ENCODE measurements around the gene APOL1. TPM values are rescaled to one million over a fixed set of nuclear protein-coding genes. Genes with fewer than 3 reads are reported as not detected.

Gene APOL1
- total and polyA plus RNA-seq, 3 donors from 2014 or later = 5.0 to 24.4 (median 9.4) TPM

- DNase-seq = no peak
- 86 to 96% methylated on average over 16 to 17 of the region's 17 CpGs for WGBS, 2 donors
Measured at GRCh38 chr22:36292823-36293530, 40.0 kb downstream of the APOL1 start.

GRCh38 chr22:36293606-36294292 is 40.8 kb downstream of the APOL1 start:
- TF ChIP-seq POLR2A (IDR thresholded peaks at IDR 0.05) (no peak), CTCF (IDR thresholded peaks at IDR 0.05) (no peak)
- Histone ChIP-seq H3K36me3 (ENCODE audit: low read depth, missing control alignments) (no peaks in the 10 kb centered on the region), H3K27me3 (no peaks in the 10 kb centered on the region), H3K4me3 (no peak overlapping the region), H3K9me3 (no peaks in the 10 kb centered on the region), H3K27ac (no peak overlapping the region), H3K4me1 (no peaks in the 10 kb centered on the region)
- intact Hi-C loops (cut with DNase I; ENCODE audit: low total_unique reads) = no loop called here
- 92 to 94% methylated on average over 23 to 26 of the region's 26 CpGs for WGBS, 2 donors
- no peak for DNase-seq

More at GRCh38 chr22:36292823-36293530, 40.0 kb downstream of the APOL1 start:
- TF ChIP-seq POLR2A (IDR thresholded peaks at IDR 0.05) (no peak), CTCF (IDR thresholded peaks at IDR 0.05) (no peak)
- no peak overlapping the region for H3K4me3 ChIP-seq
- no peaks in the 10 kb centered on the region for H3K9me3 ChIP-seq
- H3K27me3 ChIP-seq = no peaks in the 10 kb centered on the region
- H3K4me1 ChIP-seq = no peaks in the 10 kb centered on the region
- H3K27ac ChIP-seq = no peak overlapping the region
- H3K36me3 ChIP-seq (ENCODE audit: low read depth, missing control alignments) = no peaks in the 10 kb centered on the region
- intact Hi-C loops (cut with DNase I; ENCODE audit: low total_unique reads) = no loop called here

- Histone ChIP-seq H3K27me3 (no peaks in the 10 kb centered on the region), H3K27ac (no peak overlapping the region), H3K36me3 (ENCODE audit: low read depth, missing control alignments) (no peaks in the 10 kb centered on the region), H3K4me1 (no peaks in the 10 kb centered on the region), H3K4me3 (no peak overlapping the region), H3K9me3 (no peaks in the 10 kb centered on the region)
- no peak for DNase-seq
- intact Hi-C loops (cut with DNase I; ENCODE audit: low total_unique reads) = no loop called here
- 89 to 90% methylated on average over 7 of the region's 7 CpGs for WGBS, 2 donors
- no peak for TF ChIP-seq POLR2A (IDR thresholded peaks at IDR 0.05)
- TF ChIP-seq CTCF (IDR thresholded peaks at IDR 0.05) = no peak
Measured at GRCh38 chr22:36294293-36294620, 41.3 kb downstream of the APOL1 start.

DNA sequence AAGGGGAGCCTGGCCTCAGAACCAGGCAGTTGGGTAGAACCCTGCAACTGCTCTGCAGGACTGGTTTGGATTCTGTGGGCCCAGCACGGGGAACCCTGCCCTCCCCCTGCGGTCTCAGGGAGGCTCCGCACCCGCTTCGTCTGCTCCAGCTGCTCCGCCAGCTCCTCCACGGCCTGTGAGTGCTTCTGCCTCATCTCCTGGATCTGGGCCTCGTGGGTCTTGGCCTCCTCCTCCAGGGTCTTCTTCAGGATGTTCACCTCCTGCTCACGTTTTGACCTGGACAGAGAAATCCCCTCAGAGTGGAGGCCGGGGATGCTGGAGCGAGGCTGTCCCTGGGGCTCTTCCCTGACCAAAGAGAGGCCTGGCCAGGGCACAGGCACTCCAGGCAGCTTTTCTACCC is 41.9 kb downstream of the APOL1 start:
- H3K4me3 ChIP-seq = no peak overlapping the region
- H3K27ac ChIP-seq = no peak overlapping the region
- no peak for DNase-seq
- H3K4me1 ChIP-seq = no peaks in the 10 kb centered on the region
- H3K9me3 ChIP-seq = no peaks in the 10 kb centered on the region
- intact Hi-C loops (cut with DNase I; ENCODE audit: low total_unique reads) = no loop called here
- H3K27me3 ChIP-seq = no peaks in the 10 kb centered on the region
- 88 to 95% methylated on average over 11 of the region's 11 CpGs for WGBS, 2 donors
- no peaks in the 10 kb centered on the region for H3K36me3 ChIP-seq (ENCODE audit: low read depth, missing control alignments)
- TF ChIP-seq POLR2A (IDR thresholded peaks at IDR 0.05) (no peak), CTCF (IDR thresholded peaks at IDR 0.05) (no peak)

All from testis (tissue), 3 donors.